Measurements from ENCODE around the gene FBLN7. TPM values are rescaled to one million over a fixed set of nuclear protein-coding genes. Genes with fewer than 3 reads are reported as not detected.

The FBLN7 gene
- total RNA-seq, 1 donor from 2014 or later: 2.4 TPM

- H3K27me3 Mint-ChIP-seq (ENCODE audit: low read depth): no peaks in the 10 kb centered on the region
- H3K9me3 Mint-ChIP-seq: no peaks in the 10 kb centered on the region
- no peak overlapping the region for H3K4me3 Mint-ChIP-seq
- DNase-seq (ENCODE audit: low spot score in 2 of 2, unreplicated experiment in 2 of 2): no peak
- H3K27ac Mint-ChIP-seq: no peak overlapping the region
- H3K36me3 Mint-ChIP-seq: no peaks in the 10 kb centered on the region
- H3K4me1 Mint-ChIP-seq: no peaks in the 10 kb centered on the region
- TF ChIP-seq CTCF (IDR thresholded peaks at IDR 0.05; ENCODE audit: unreplicated experiment): no peak
Measured at GRCh38 chr2:112161431-112162145, 23.4 kb downstream of the FBLN7 start.

GRCh38 chr2:112162341-112162740, 24.2 kb downstream of the FBLN7 start:
- Mint-ChIP-seq H3K9me3 (no peaks in the 10 kb centered on the region), H3K36me3 (no peaks in the 10 kb centered on the region), H3K4me1 (no peaks in the 10 kb centered on the region), H3K4me3 (no peak overlapping the region), H3K27me3 (ENCODE audit: low read depth) (no peaks in the 10 kb centered on the region), H3K27ac (no peak overlapping the region)
- DNase-seq (ENCODE audit: low spot score in 2 of 2, unreplicated experiment in 2 of 2): no peak
- no peak for TF ChIP-seq CTCF (IDR thresholded peaks at IDR 0.05; ENCODE audit: unreplicated experiment)

- TF ChIP-seq CTCF (IDR thresholded peaks at IDR 0.05; ENCODE audit: unreplicated experiment): no peak
- Mint-ChIP-seq H3K4me1 (no peaks in the 10 kb centered on the region), H3K36me3 (no peaks in the 10 kb centered on the region), H3K27ac (no peak overlapping the region), H3K27me3 (ENCODE audit: low read depth) (no peaks in the 10 kb centered on the region), H3K9me3 (no peaks in the 10 kb centered on the region), H3K4me3 (no peak overlapping the region)
- no peak for DNase-seq (ENCODE audit: low spot score in 2 of 2, unreplicated experiment in 2 of 2)
Measured at GRCh38 chr2:112162956-112163355, 24.8 kb downstream of the FBLN7 start.

GRCh38 chr2:112163541-112163981, 25.4 kb downstream of the FBLN7 start:
- Mint-ChIP-seq H3K27ac (no peak overlapping the region), H3K27me3 (ENCODE audit: low read depth) (no peaks in the 10 kb centered on the region), H3K4me1 (no peaks in the 10 kb centered on the region), H3K4me3 (no peak overlapping the region), H3K36me3 (no peaks in the 10 kb centered on the region), H3K9me3 (no peaks in the 10 kb centered on the region)
- TF ChIP-seq CTCF (IDR thresholded peaks at IDR 0.05; ENCODE audit: unreplicated experiment): no peak
- no peak for DNase-seq (ENCODE audit: low spot score in 2 of 2, unreplicated experiment in 2 of 2)

- Mint-ChIP-seq H3K4me1 (no peaks in the 10 kb centered on the region), H3K27ac (no peak overlapping the region), H3K27me3 (ENCODE audit: low read depth) (no peaks in the 10 kb centered on the region), H3K9me3 (no peaks in the 10 kb centered on the region), H3K36me3 (no peaks in the 10 kb centered on the region), H3K4me3 (no peak overlapping the region)
- DNase-seq (ENCODE audit: low spot score in 2 of 2, unreplicated experiment in 2 of 2): no peak
- TF ChIP-seq CTCF (IDR thresholded peaks at IDR 0.05; ENCODE audit: unreplicated experiment): no peak
Measured at GRCh38 chr2:112164876-112165275, 26.7 kb downstream of the FBLN7 start.
